CD1c-positive myeloid dendritic cell (primary cell): ENCODE measurements around the gene CLEC4F.

ENCODE experiments used
- DNase-seq: peaks from one replicate; pipeline ENCODE4 v3.0.0-alpha.2; 2016; ENCODE audit errors: extremely low spot score

CLEC4F gene

GRCh38 chr2:70785137-70785911 lies 35.1 kb downstream of the CLEC4F start:
- peak; percentile 35 for DNase-seq

- DNase-seq = no peak
These were observed 36.1 kb downstream of the CLEC4F start for GRCh38 chr2:70784320-70784719.

GRCh38 chr2:70779911-70780545 lies 40.4 kb downstream of the CLEC4F start:
- no peak for DNase-seq

GRCh38 chr2:70779491-70779890 lies 40.9 kb downstream of the CLEC4F start:
- DNase-seq = no peak

- no peak for DNase-seq
These were observed 41.7 kb downstream of the CLEC4F start for GRCh38 chr2:70778676-70779075.

GRCh38 chr2:70777450-70777849 lies 42.9 kb downstream of the CLEC4F start:
- DNase-seq = no peak

GRCh38 chr2:70776266-70776665 lies 44.1 kb downstream of the CLEC4F start:
- no peak for DNase-seq

- DNase-seq = no peak
These were observed 45.3 kb downstream of the CLEC4F start for GRCh38 chr2:70775141-70775540.

- DNase-seq = no peak
These were observed 47.8 kb downstream of the CLEC4F start for GRCh38 chr2:70772486-70773155.

- no peak for DNase-seq
These were observed 49.0 kb downstream of the CLEC4F start for GRCh38 chr2:70771446-70771845.

GRCh38 chr2:70769450-70769849 lies 50.9 kb downstream of the CLEC4F start:
- no peak for DNase-seq

- no peak for DNase-seq
These were observed 51.8 kb downstream of the CLEC4F start for GRCh38 chr2:70768590-70769085.

GRCh38 chr2:70767699-70768589 lies 52.5 kb downstream of the CLEC4F start, which contains the start of gene ADD2:
Gene ADD2, minus strand, starts transcription at chr2:70768200. Its CDS starts 61,792 bp downstream, at chr2:70706408.
- peak; percentile 74 for DNase-seq

GRCh38 chr2:70767079-70767698 lies 53.2 kb downstream of the CLEC4F start:
- no peak for DNase-seq

GRCh38 chr2:70766357-70767078 lies 53.9 kb downstream of the CLEC4F start:
- DNase-seq = no peak

- no peak for DNase-seq
These were observed 54.9 kb downstream of the CLEC4F start for GRCh38 chr2:70765507-70765906.

GRCh38 chr2:70759446-70759845 lies 61.0 kb downstream of the CLEC4F start:
- DNase-seq = no peak
